H1 (cell line): ENCODE data around the gene DNAH8. TPM values are rescaled to one million over a fixed set of nuclear protein-coding genes. Genes with fewer than 3 reads are reported as not detected.

Experiments
- CREB1 ChIP-seq: IDR thresholded peaks from 2 replicates; pipeline ENCODE4 v1.6.1; 2012; ENCODE audit warnings: inconsistent platforms
- CTBP2 ChIP-seq: IDR thresholded peaks from 2 replicates; pipeline ENCODE4 v1.7.0; 2011; ENCODE audit warnings: borderline replicate concordance, mild to moderate bottlenecking, moderate library complexity, mixed read lengths, low read length; ENCODE audit not compliant: insufficient read depth, insufficient read length
- FOSL1 ChIP-seq: IDR thresholded peaks from 2 replicates; pipeline ENCODE4 v1.6.1; 2011; ENCODE audit warnings: mild to moderate bottlenecking, low read depth, low read length, moderate library complexity; ENCODE audit not compliant: insufficient read depth
- KDM1A ChIP-seq: fragments of 200-600, 300-600 bp; sonication (generic); IDR thresholded peaks from 2 replicates; pipeline ENCODE4 v1.7.1; 2016; ENCODE audit warnings: mild to moderate bottlenecking, low read length, borderline replicate concordance
- NRF1 ChIP-seq: IDR thresholded peaks from 2 replicates; pipeline ENCODE4 v1.6.1; 2011; ENCODE audit warnings: mild to moderate bottlenecking, low read depth, low read length, improper control_type of control experiment
- SP4 ChIP-seq: IDR thresholded peaks from 2 replicates; pipeline ENCODE4 v1.6.1; 2012; ENCODE audit warnings: low read length, inconsistent platforms
- polyA plus RNA-seq, 7 experiments: library from polyadenylated mRNA; depleted of rRNA in 3 of 7; stranded (reverse) in 5 of 7; unstranded in 2 of 7; fragments of >200 nt in 5 of 7; fragments of 200-250 nt in 2 of 7; gene quantifications; 1 replicate in 5 of 7; 2 replicates in 1 of 7; 4 replicates in 1 of 7; pipeline versions ENCODE4 v1.2.1 to v1.2.3, GENCODE V29; 2011 to 2013; ENCODE audit warnings: missing spikeins in 2 of 7, mixed read lengths in 2 of 7
- total RNA-seq: library from RNA; stranded (reverse); fragmentation: NEBNext Ultra II Directional; extraction: Animal tissue kit (Norgen Biotek cat#: 25700); gene quantifications from 2 replicates; pipeline ENCODE4 v1.2.1, GENCODE V29; 2021
- TF ChIP-seq, protein P1 (sequence below), 3 experiments: IDR thresholded peaks; 1 replicate in 2 of 3; 2 replicates in 1 of 3; pipeline versions ENCODE4 v1.5.1 to v1.6.1; 2011; ENCODE audit warnings: low read length in 3 of 3, mild to moderate bottlenecking in 3 of 3, inconsistent platforms in 2 of 3, low read depth in 1 of 3, moderate library complexity in 1 of 3; ENCODE audit not compliant: insufficient read depth in 1 of 3; ENCODE audit errors: control extremely low read depth in 1 of 3

DNAH8 gene
- total and polyA plus RNA-seq, 2 of the 8 experiments (the other 6 are each of a cell fraction or from before 2014, with no cell fraction given): under 0.01 TPM; not detected in 1

DNA sequence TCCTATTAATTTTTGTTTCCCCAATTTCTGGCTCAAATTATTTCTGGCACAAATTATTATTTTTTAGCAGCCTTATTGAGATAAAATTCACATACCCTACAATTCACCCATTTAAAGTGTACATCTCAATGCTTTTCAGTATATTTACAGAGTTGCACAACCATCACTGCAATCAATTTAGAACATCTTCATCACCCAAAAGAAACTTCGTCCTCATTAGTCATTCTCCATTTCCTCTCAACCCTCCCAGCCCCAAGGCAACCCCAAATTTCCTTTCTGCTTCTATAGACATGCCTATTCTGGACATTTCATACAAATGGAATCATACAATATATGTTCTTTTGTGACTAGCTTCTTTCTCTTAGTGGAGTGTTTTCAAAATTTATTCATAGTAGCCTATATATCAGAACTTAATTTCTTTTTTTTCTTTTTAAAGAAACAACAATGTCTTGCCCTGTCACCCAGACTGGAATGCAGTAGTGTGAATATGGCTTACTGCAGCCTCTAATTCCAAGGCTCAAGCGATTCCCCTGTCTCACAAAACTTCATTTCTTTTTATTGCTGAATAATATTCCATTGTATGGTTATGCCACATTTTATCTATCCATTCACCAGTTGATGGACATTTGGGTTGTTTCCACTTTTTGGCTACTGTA lies 84.5 kb downstream of the DNAH8 start (continued):
- no peak for TF ChIP-seq KDM1A
- no peak for TF ChIP-seq CTBP2
- no peak for TF ChIP-seq FOSL1
- TF ChIP-seq, protein P1, sequence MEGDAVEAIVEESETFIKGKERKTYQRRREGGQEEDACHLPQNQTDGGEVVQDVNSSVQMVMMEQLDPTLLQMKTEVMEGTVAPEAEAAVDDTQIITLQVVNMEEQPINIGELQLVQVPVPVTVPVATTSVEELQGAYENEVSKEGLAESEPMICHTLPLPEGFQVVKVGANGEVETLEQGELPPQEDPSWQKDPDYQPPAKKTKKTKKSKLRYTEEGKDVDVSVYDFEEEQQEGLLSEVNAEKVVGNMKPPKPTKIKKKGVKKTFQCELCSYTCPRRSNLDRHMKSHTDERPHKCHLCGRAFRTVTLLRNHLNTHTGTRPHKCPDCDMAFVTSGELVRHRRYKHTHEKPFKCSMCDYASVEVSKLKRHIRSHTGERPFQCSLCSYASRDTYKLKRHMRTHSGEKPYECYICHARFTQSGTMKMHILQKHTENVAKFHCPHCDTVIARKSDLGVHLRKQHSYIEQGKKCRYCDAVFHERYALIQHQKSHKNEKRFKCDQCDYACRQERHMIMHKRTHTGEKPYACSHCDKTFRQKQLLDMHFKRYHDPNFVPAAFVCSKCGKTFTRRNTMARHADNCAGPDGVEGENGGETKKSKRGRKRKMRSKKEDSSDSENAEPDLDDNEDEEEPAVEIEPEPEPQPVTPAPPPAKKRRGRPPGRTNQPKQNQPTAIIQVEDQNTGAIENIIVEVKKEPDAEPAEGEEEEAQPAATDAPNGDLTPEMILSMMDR (IDR thresholded peaks at IDR 0.05; ENCODE audit: control extremely low read depth in 1 of 3, insufficient read depth in 1 of 3, low read depth in 1 of 3, low read length in 3 of 3): no peak
- no peak for TF ChIP-seq SP4
- no peak for TF ChIP-seq NRF1
- TF ChIP-seq CREB1: no peak
